ENCODE results near the gene AMBP.

DNA sequence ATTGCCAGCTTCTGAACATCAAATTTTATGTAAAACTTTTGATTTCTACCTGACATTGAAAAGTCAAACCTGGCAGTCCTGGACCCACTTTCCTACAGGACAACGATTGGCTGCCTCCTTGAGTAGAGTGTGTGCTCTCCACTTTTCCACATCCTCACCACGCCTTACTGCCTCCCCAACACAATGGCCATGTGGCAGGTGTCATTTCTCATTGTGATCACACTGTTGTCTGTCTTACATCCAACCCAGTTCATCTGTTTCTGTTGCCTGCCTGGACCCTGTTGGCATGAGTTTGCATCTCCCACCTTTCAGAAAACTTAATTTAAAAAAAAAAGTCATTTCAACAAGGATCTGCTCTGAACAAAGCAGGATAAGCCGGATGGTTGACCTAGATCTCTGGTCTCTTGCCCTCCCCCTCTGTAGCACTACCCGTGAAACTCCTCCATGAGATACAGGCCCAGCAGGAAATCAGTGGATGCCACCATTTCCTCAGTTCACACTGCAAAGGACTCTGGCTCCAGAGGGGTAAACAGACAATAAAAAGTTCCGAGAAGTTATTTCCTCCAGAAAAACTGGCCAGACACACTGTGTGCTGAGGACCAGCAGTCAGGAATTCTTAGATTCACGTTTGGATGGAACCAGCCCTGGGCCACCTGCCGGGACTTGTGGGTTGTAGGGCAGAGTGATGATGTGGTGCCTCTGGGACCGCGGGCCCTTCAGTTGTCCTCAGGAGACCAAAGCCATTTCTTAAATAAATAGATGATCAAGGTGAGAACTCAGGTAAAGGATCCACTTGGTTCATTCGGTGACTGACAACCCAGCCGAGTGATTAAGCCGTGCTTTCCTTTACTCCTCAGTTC is 48.6 kb downstream of the AMBP start:
- TF ChIP-seq FOSL1 (CRISPR knock-in tag; IDR thresholded peaks at IDR 0.05; ENCODE audit: borderline replicate concordance) (no peak), KDM4B (CRISPR knock-in tag; IDR thresholded peaks at IDR 0.05) (no peak), POLR2A (IDR thresholded peaks at IDR 0.05; ENCODE audit: insufficient read depth in 1 of 2, low read depth in 2 of 2, low read length in 2 of 2) (no peak), ZNF33A (CRISPR knock-in tag; IDR thresholded peaks at IDR 0.05; ENCODE audit: borderline replicate concordance) (no peak), ZFP62 (CRISPR knock-in tag; IDR thresholded peaks at IDR 0.05) (no peak), GTF2F1 (IDR thresholded peaks at IDR 0.05; ENCODE audit: low read length) (no peak), ZNF879 (CRISPR knock-in tag; IDR thresholded peaks at IDR 0.05) (no peak)
- TF ChIP-seq, protein P1, sequence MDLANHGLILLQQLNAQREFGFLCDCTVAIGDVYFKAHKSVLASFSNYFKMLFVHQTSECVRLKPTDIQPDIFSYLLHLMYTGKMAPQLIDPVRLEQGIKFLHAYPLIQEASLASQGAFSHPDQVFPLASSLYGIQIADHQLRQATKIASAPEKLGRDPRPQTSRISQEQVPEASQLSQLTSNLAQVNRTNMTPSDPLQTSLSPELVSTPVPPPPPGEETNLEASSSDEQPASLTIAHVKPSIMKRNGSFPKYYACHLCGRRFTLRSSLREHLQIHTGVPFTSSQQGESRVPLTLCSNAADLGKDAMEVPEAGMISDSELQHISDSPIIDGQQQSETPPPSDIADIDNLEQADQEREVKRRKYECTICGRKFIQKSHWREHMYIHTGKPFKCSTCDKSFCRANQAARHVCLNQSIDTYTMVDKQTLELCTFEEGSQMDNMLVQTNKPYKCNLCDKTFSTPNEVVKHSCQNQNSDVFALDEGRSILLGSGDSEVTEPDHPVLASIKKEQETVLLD (CRISPR knock-in tag; IDR thresholded peaks at IDR 0.05; ENCODE audit: low read depth) = no peak
- TF ChIP-seq, protein P2, sequence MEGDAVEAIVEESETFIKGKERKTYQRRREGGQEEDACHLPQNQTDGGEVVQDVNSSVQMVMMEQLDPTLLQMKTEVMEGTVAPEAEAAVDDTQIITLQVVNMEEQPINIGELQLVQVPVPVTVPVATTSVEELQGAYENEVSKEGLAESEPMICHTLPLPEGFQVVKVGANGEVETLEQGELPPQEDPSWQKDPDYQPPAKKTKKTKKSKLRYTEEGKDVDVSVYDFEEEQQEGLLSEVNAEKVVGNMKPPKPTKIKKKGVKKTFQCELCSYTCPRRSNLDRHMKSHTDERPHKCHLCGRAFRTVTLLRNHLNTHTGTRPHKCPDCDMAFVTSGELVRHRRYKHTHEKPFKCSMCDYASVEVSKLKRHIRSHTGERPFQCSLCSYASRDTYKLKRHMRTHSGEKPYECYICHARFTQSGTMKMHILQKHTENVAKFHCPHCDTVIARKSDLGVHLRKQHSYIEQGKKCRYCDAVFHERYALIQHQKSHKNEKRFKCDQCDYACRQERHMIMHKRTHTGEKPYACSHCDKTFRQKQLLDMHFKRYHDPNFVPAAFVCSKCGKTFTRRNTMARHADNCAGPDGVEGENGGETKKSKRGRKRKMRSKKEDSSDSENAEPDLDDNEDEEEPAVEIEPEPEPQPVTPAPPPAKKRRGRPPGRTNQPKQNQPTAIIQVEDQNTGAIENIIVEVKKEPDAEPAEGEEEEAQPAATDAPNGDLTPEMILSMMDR (CRISPR knock-in tag; IDR thresholded peaks at IDR 0.05) = no peak
- TF ChIP-seq, protein P3, sequence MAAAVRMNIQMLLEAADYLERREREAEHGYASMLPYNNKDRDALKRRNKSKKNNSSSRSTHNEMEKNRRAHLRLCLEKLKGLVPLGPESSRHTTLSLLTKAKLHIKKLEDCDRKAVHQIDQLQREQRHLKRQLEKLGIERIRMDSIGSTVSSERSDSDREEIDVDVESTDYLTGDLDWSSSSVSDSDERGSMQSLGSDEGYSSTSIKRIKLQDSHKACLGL (CRISPR knock-in tag; IDR thresholded peaks at IDR 0.05) = no peak
- TF ChIP-seq, protein P4, sequence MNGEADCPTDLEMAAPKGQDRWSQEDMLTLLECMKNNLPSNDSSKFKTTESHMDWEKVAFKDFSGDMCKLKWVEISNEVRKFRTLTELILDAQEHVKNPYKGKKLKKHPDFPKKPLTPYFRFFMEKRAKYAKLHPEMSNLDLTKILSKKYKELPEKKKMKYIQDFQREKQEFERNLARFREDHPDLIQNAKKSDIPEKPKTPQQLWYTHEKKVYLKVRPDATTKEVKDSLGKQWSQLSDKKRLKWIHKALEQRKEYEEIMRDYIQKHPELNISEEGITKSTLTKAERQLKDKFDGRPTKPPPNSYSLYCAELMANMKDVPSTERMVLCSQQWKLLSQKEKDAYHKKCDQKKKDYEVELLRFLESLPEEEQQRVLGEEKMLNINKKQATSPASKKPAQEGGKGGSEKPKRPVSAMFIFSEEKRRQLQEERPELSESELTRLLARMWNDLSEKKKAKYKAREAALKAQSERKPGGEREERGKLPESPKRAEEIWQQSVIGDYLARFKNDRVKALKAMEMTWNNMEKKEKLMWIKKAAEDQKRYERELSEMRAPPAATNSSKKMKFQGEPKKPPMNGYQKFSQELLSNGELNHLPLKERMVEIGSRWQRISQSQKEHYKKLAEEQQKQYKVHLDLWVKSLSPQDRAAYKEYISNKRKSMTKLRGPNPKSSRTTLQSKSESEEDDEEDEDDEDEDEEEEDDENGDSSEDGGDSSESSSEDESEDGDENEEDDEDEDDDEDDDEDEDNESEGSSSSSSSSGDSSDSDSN (CRISPR knock-in tag; IDR thresholded peaks at IDR 0.05) = no peak
